K562 (cell line): Measurements from ENCODE around the gene LAMA1. TPM values are rescaled to one million over a fixed set of nuclear protein-coding genes. Genes with fewer than 3 reads are reported as not detected.

Experiments
- ATAC-seq: fragments of 200-7000 bp; cut with Tn5 transposase; 3 replicates; pipeline ENCODE4 v1.9.1; 2020; ENCODE audit warnings: moderate library complexity
- BruUV-seq: library from RNA; stranded (reverse); fragments of 400-500 nt; replicated peaks from 2 replicates; lab custom pipeline; 2021; lab: Mats Ljungman, UMichigan
- CTCF ChIA-PET: fragments of 300-600 bp; formaldehyde crosslinking; extraction: SDS; loops from one replicate; lab custom pipeline; 2021; ENCODE audit warnings: low intra/inter-chr PET ratio; lab: Yijun Ruan, JAX
- POLR2A ChIA-PET: fragments of 300-600, 350-650 bp; sonication (Branson Sonifier 250); formaldehyde crosslinking; extraction: SDS; loops from one replicate; lab custom pipeline; 2021; ENCODE audit warnings: antibody characterized with exemption, inconsistent platforms; lab: Yijun Ruan, JAX
- DNase-seq, 4 experiments: peaks; one replicate each; pipeline versions ENCODE4 v3.0.0 to v3.0.0-alpha.2; 2011 to 2018; ENCODE audit warnings: low spot score in 3 of 4, mixed read lengths in 3 of 4; ENCODE audit errors: extremely low read depth in 1 of 4
- FAIRE-seq: peaks from 2 replicates; lab custom pipeline; 2011; peaks lifted over from hg19 to GRCh38; lab: Jason Lieb, UNC
- H2AFZ ChIP-seq: 2 replicates; pipeline ENCODE4 v1.6.0; 2011; ENCODE audit warnings: low read depth, low read length, control low read depth, inconsistent platforms
- H3K27ac ChIP-seq: fragments of 200-600 bp; 3 replicates; pipeline ENCODE4 v1.8.0; 2011; ENCODE audit warnings: low read depth, mild to moderate bottlenecking, control low read depth, inconsistent platforms, low read length, moderate library complexity, mixed read lengths; ENCODE audit errors: extremely low read depth
- H3K27me3 ChIP-seq, 2 experiments: fragments of 300-600 bp in 1 of 2; 2 replicates in 1 of 2; 3 replicates in 1 of 2; pipeline versions ENCODE4 v1.6.0 to v1.8.0; 2011; ENCODE audit warnings: inconsistent platforms in 2 of 2, low read length in 2 of 2, mild to moderate bottlenecking in 1 of 2, mixed read lengths in 1 of 2, moderate library complexity in 1 of 2; ENCODE audit not compliant: control insufficient read depth in 2 of 2, insufficient read depth in 2 of 2
- H3K36me3 ChIP-seq: fragments of 300-600 bp; 3 replicates; pipeline ENCODE4 v1.8.0; 2011; ENCODE audit warnings: mild to moderate bottlenecking, low read length, inconsistent platforms; ENCODE audit not compliant: control insufficient read depth, insufficient read depth
- H3K4me1 ChIP-seq, 2 experiments: fragments of 200-600 bp in 1 of 2; replicated peaks in 1 of 2; 2 replicates in 1 of 2; 3 replicates in 1 of 2; pipeline versions ENCODE4 v1.5.1 to v1.8.0; 2011; ENCODE audit warnings: inconsistent platforms in 2 of 2, low read length in 2 of 2, mild to moderate bottlenecking in 1 of 2, mixed read lengths in 1 of 2, moderate library complexity in 1 of 2; ENCODE audit not compliant: control insufficient read depth in 2 of 2, insufficient read depth in 2 of 2
- H3K4me2 ChIP-seq: 2 replicates; pipeline ENCODE4 v1.6.1; 2011; ENCODE audit warnings: low read length, control low read depth, inconsistent platforms, mixed read lengths; ENCODE audit not compliant: insufficient read depth
- H3K4me3 ChIP-seq: fragments of 200-600 bp; sonication (generic), shearing (Covaris generic); 2 replicates; pipeline ENCODE4 v1.5.1; 2016; ENCODE audit warnings: control low read depth, inconsistent platforms
- H3K79me2 ChIP-seq: fragments of 200-600 bp; 3 replicates; pipeline ENCODE4 v1.8.0; 2011; ENCODE audit warnings: low read length, inconsistent platforms; ENCODE audit not compliant: control insufficient read depth, insufficient read depth
- H3K9ac ChIP-seq, 2 experiments: 2 replicates each; pipeline versions ENCODE4 v1.6.0 to v1.6.1; 2011; ENCODE audit warnings: low read depth in 2 of 2, low read length in 2 of 2, control low read depth in 1 of 2, inconsistent platforms in 1 of 2, mild to moderate bottlenecking in 1 of 2, mixed read lengths in 1 of 2; ENCODE audit not compliant: insufficient read depth in 1 of 2
- H3K9me1 ChIP-seq: one replicate; pipeline ENCODE4 v1.6.0; 2011; ENCODE audit warnings: inconsistent platforms, mild to moderate bottlenecking, low read length, moderate library complexity; ENCODE audit not compliant: control insufficient read depth, insufficient read depth
- H3K9me3 ChIP-seq: replicated peaks from 2 replicates; pipeline ENCODE4 v1.5.1; 2011; ENCODE audit warnings: low read depth, low read length, inconsistent platforms; ENCODE audit not compliant: control insufficient read depth, insufficient read depth
- H4K20me1 ChIP-seq: replicated peaks from 2 replicates; pipeline ENCODE4 v1.6.1; 2011; ENCODE audit warnings: low read length, inconsistent platforms, mixed read lengths; ENCODE audit not compliant: control insufficient read depth, insufficient read depth
- ELF2 ChIP-seq: fragments of 250-450 bp; sonication (Bioruptor Pico); IDR thresholded peaks from 2 replicates; pipeline ENCODE4 v1.5.0; 2021; ENCODE audit warnings: mild to moderate bottlenecking
- ILK ChIP-seq: fragments of 450-650 bp; IDR thresholded peaks from 2 replicates; pipeline ENCODE4 v1.6.1; 2016; ENCODE audit warnings: missing genetic modification characterization, low read depth, mild to moderate bottlenecking, missing compliant biosample characterization, moderate library complexity, borderline replicate concordance
- NFATC3 ChIP-seq: fragments of 450-650 bp; IDR thresholded peaks from 2 replicates; pipeline ENCODE4 v1.6.1; 2017; ENCODE audit warnings: mild to moderate bottlenecking
- NR2C2 ChIP-seq, 2 experiments: fragments of 200-800 bp in 1 of 2; sonication (Bioruptor generic) in 1 of 2; sonication (generic) in 1 of 2; formaldehyde crosslinking in 1 of 2; IDR thresholded peaks; 2 replicates each; pipeline versions ENCODE4 v1.6.1 to v1.8.0; 2016 to 2022; ENCODE audit warnings: mild to moderate bottlenecking in 1 of 2, missing compliant biosample characterization in 1 of 2, missing genetic modification characterization in 1 of 2, missing genetic modification reagents in 1 of 2
- PCBP2 ChIP-seq: fragments of 200-400 bp; formaldehyde crosslinking; IDR thresholded peaks from 2 replicates; pipeline ENCODE4 v1.6.1; 2018; ENCODE audit warnings: low read length, low read depth, mild to moderate bottlenecking, moderate library complexity; ENCODE audit not compliant: poor library complexity, severe bottlenecking
- PRMT5 ChIP-seq: sonication (generic); formaldehyde crosslinking; IDR thresholded peaks from 2 replicates; pipeline ENCODE4 v1.5.0; 2020; ENCODE audit warnings: missing genetic modification reagents
- RBM17 ChIP-seq: fragments of 200-400 bp; formaldehyde crosslinking; IDR thresholded peaks from 2 replicates; pipeline ENCODE4 v1.6.1; 2017; ENCODE audit warnings: low read depth, mild to moderate bottlenecking, low read length, borderline replicate concordance
- SP2 ChIP-seq: IDR thresholded peaks from 2 replicates; pipeline ENCODE4 v1.6.1; 2011; ENCODE audit warnings: mild to moderate bottlenecking, low read depth, low read length, moderate library complexity; ENCODE audit not compliant: poor library complexity, severe bottlenecking; ENCODE audit errors: extremely low read depth
- TARDBP ChIP-seq: fragments of 450-650 bp; IDR thresholded peaks from 2 replicates; pipeline ENCODE4 v1.6.1; 2016
- U2AF1 ChIP-seq: fragments of 200-400 bp; formaldehyde crosslinking; optimal IDR thresholded peaks from 2 replicates; pipeline ENCODE3; 2017; ENCODE audit warnings: mild to moderate bottlenecking, low read depth, low read length, moderate library complexity
- WHSC1 ChIP-seq: IDR thresholded peaks from one replicate; pipeline ENCODE4 v1.6.1; 2012; ENCODE audit warnings: low read length, control low read depth, inconsistent platforms
- ZFP30 ChIP-seq: fragments of 250-450 bp; sonication (Bioruptor Pico); IDR thresholded peaks from 2 replicates; pipeline ENCODE4 v1.8.0; 2022; ENCODE audit warnings: moderate library complexity, mild to moderate bottlenecking, inconsistent platforms, borderline replicate concordance
- ZNF124 ChIP-seq: sonication (generic); formaldehyde crosslinking; IDR thresholded peaks from 2 replicates; pipeline ENCODE4 v1.8.1; 2022; ENCODE audit warnings: missing genetic modification reagents
- ZNF445 ChIP-seq: fragments of 250-450 bp; sonication (Bioruptor Pico); IDR thresholded peaks from 2 replicates; pipeline ENCODE4 v1.4.0; 2020; ENCODE audit warnings: low read depth, mild to moderate bottlenecking, moderate library complexity
- WGBS: fragments of 100-300 bp; shearing (Covaris generic); methylation state at CpG from one replicate; pipeline ENCODE4 v1.1.6; 2016; ENCODE audit warnings: low coverage, mixed read lengths; ENCODE audit not compliant: insufficient coverage; ENCODE audit errors: missing lambda C conversion rate; 5-methylcytosine and 5-hydroxymethylcytosine counted together
- in situ Hi-C: fragments of 300-500 bp; cut with MboI; formaldehyde crosslinking; loops from 4 replicates; pipeline ENCODE4 v1.15.0; 2018; ENCODE audit warnings: inconsistent platforms, mixed read lengths
- intact Hi-C: fragments of 100-400 bp; cut with micrococcal nuclease; formaldehyde crosslinking; loops from 2 replicates; pipeline ENCODE4 v1.14.2; 2022
- polyA plus RNA-seq, 8 experiments: library from polyadenylated mRNA; depleted of rRNA in 4 of 8; stranded (reverse) in 5 of 8; unstranded in 3 of 8; fragments of >200 nt; fragmentation: Nextera tagmentation in 2 of 8; fragmentation: Illumina TruSeq in 1 of 8; extraction: Ambion mirVana in 2 of 8; extraction: Trizol in 1 of 8; gene quantifications; 2 replicates each; pipeline versions ENCODE4 v1.2.1 to v1.2.3, GENCODE V29; 2011 to 2014; ENCODE audit warnings: inconsistent platforms in 1 of 8, missing spikeins in 1 of 8
- total RNA-seq, 7 experiments: library from RNA; depleted of rRNA in 6 of 7; stranded (reverse); fragments of >200 nt in 6 of 7; fragmentation: Illumina TruSeq in 2 of 7; extraction: Trizol in 2 of 7; gene quantifications; 2 replicates each; pipeline versions ENCODE4 v1.2.1 to v1.2.3, GENCODE V29; 2011 to 2021; ENCODE audit warnings: low replicate concordance in 1 of 7
- TF ChIP-seq, protein P1 (sequence below): fragments of 250-450 bp; sonication (Bioruptor Pico); IDR thresholded peaks from 2 replicates; pipeline ENCODE4 v1.4.0; 2020
- TF ChIP-seq, protein P2 (sequence below): fragments of 250-450 bp; sonication (Bioruptor Pico); IDR thresholded peaks from 2 replicates; pipeline ENCODE4 v1.4.0; 2020; ENCODE audit warnings: mild to moderate bottlenecking

The LAMA1 gene
- total and polyA plus RNA-seq, 9 of the 15 experiments (the other 6 are each of a cell fraction or from before 2014, with no cell fraction given): 0.04 TPM; not detected in 8

DNA sequence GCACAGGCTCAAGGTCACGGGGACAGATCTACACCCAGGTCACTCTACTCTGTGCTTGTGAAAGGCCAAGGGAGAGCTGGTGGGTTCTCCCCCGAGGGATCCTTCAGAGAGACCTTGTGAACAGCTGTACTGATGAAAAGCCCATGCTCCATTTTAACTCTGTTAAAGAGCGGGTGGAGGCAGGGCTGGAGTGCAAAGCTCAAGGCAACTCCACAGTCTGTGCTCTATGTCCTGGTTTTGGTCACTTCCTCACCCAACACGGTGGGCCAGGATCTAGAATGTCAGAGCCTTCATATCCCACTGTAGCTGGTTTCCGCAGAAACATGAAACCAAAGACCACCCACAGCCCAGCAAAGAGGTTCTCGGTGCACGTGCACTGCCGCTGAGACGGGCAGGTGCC, 177.1 kb downstream of the LAMA1 start:
- Histone ChIP-seq H3K9ac (no peak overlapping the region), H3K27me3 (peaks cover 25 to 35% of the 10 kb centered on the region in 2 experiments), H4K20me1 (no peaks in the 10 kb centered on the region), H3K9me3 (no peaks in the 10 kb centered on the region), H3K36me3 (no peaks in the 10 kb centered on the region), H3K4me1 (no peaks in the 10 kb centered on the region), H3K4me2 (no peak overlapping the region), H3K79me2 (no peaks in the 10 kb centered on the region)
- ATAC-seq (no peak; the same call in 2 of the 3 replicates), DNase-seq (no peak), FAIRE-seq (no peak)
- intact Hi-C loops: no loop called here
- ChIA-PET POLR2A (interaction anchor here (0.7 to 1.7 kb wide), 3 partner anchors 11 to 38 kb away, joined by 3 read pairs; no protein-coding TSS in a partner anchor), CTCF (no interaction called here)
- WGBS: under 1% methylated on average over 9 of the region's 9 CpGs
- BruUV-seq: no TSS peak
- in situ Hi-C loops: no loop called here
- TF ChIP-seq PCBP2: no peak
- TF ChIP-seq, protein P1, sequence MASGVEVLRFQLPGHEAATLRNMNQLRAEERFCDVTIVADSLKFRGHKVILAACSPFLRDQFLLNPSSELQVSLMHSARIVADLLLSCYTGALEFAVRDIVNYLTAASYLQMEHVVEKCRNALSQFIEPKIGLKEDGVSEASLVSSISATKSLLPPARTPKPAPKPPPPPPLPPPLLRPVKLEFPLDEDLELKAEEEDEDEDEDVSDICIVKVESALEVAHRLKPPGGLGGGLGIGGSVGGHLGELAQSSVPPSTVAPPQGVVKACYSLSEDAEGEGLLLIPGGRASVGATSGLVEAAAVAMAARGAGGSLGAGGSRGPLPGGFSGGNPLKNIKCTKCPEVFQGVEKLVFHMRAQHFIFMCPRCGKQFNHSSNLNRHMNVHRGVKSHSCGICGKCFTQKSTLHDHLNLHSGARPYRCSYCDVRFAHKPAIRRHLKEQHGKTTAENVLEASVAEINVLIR (CRISPR knock-in tag): no peak
- TF ChIP-seq ELF2 (CRISPR knock-in tag): no peak
- no peak for TF ChIP-seq WHSC1
- no peak for TF ChIP-seq PRMT5 (CRISPR knock-in tag)
- no peak for TF ChIP-seq NR2C2 (CRISPR knock-in tag; IDR thresholded peaks at IDR 0.05)
- TF ChIP-seq NR2C2 (tag; IDR thresholded peaks at IDR 0.05): no peak
- TF ChIP-seq, protein P2, sequence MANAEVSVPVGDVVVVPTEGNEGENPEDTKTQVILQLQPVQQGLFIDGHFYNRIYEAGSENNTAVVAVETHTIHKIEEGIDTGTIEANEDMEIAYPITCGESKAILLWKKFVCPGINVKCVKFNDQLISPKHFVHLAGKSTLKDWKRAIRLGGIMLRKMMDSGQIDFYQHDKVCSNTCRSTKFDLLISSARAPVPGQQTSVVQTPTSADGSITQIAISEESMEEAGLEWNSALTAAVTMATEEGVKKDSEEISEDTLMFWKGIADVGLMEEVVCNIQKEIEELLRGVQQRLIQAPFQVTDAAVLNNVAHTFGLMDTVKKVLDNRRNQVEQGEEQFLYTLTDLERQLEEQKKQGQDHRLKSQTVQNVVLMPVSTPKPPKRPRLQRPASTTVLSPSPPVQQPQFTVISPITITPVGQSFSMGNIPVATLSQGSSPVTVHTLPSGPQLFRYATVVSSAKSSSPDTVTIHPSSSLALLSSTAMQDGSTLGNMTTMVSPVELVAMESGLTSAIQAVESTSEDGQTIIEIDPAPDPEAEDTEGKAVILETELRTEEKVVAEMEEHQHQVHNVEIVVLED (CRISPR knock-in tag): no peak
- no peak for TF ChIP-seq SP2
- TF ChIP-seq ZNF445 (CRISPR knock-in tag): no peak
- no peak for TF ChIP-seq NFATC3
- TF ChIP-seq ZNF124 (CRISPR knock-in tag): no peak
- TF ChIP-seq TARDBP: no peak
- TF ChIP-seq ILK (tag): no peak
- TF ChIP-seq ZFP30 (CRISPR knock-in tag): no peak
- no peak for TF ChIP-seq RBM17
- no peak for TF ChIP-seq U2AF1
- TF ChIP-seq, all 486 proteins: peak for 0
- Histone ChIP-seq H3K4me3 (no peak overlapping the region), H3K9me1 (no peaks in the 10 kb centered on the region), H2AFZ (no peak overlapping the region), H3K27ac (no peak overlapping the region)
